Measurements from ENCODE around the gene PTPN4.

The PTPN4 gene

DNA sequence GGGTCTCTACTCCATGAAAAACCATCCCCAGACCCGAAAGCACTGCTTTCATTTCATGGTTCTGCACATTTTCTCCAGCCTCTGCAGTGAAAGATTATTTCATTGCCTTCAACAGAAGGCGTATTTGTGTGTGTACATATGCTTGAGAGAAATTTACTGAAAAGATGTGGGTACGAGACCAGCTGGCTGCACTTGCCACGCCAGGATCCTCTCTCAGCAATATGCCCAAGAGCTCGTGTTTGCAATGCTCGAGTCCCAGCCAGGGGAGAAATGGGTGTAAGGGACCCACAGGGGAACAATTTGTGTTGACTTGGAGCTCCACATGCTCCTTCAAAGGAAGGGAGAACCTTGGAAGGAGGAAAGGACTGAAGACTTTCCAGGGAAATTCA lies 43.4 kb upstream of the PTPN4 start:
- TF ChIP-seq, protein P1, sequence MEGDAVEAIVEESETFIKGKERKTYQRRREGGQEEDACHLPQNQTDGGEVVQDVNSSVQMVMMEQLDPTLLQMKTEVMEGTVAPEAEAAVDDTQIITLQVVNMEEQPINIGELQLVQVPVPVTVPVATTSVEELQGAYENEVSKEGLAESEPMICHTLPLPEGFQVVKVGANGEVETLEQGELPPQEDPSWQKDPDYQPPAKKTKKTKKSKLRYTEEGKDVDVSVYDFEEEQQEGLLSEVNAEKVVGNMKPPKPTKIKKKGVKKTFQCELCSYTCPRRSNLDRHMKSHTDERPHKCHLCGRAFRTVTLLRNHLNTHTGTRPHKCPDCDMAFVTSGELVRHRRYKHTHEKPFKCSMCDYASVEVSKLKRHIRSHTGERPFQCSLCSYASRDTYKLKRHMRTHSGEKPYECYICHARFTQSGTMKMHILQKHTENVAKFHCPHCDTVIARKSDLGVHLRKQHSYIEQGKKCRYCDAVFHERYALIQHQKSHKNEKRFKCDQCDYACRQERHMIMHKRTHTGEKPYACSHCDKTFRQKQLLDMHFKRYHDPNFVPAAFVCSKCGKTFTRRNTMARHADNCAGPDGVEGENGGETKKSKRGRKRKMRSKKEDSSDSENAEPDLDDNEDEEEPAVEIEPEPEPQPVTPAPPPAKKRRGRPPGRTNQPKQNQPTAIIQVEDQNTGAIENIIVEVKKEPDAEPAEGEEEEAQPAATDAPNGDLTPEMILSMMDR (IDR thresholded peaks at IDR 0.05; ENCODE audit: control insufficient read depth, extremely low read depth, insufficient read depth), result no peak
- no peak overlapping the region for H3K4me3 ChIP-seq (ENCODE audit: low read depth, low read length)
- DNase-seq (ENCODE audit: low read depth), result no peak

DNA sequence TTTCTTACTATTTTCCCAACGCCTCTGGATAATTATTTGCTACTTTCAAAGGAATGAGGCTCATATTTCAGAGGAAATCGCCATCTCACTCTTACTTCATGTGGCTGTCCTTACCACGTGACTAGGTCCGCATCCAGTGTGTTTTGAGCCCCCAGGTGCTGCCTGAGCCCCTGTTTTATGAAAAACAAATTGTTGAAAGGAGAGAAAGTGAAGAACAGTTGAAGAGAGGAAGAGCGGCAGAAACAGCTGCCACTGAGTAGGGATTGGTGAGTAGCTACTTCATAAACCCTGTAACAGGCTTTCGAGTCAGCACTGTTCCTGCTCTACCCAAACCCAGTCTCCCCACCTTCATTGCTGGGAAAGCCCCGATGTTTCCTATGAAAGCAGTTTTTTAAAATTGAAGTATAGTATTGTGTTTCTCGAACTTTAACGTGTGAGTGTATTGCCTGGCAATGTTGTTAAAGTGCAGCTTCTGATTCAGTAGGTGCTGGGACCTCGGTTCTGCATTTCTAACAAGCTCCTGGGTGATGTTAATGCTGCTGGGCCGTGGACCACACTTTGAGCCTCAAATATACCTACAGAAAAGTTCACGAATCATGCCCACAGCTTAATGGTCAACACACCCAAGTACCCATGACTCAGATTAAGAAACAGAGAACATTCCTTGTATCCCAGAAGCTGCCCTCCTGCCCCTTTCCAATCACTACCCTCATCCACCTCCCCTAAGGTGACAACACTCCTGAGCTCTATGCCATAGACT lies 41.0 kb upstream of the PTPN4 start:
- no peak overlapping the region for H3K4me3 ChIP-seq (ENCODE audit: low read depth, low read length)
- no peak for DNase-seq (ENCODE audit: low read depth)
- TF ChIP-seq, protein P1 (IDR thresholded peaks at IDR 0.05; ENCODE audit: control insufficient read depth, extremely low read depth, insufficient read depth), result no peak

DNA sequence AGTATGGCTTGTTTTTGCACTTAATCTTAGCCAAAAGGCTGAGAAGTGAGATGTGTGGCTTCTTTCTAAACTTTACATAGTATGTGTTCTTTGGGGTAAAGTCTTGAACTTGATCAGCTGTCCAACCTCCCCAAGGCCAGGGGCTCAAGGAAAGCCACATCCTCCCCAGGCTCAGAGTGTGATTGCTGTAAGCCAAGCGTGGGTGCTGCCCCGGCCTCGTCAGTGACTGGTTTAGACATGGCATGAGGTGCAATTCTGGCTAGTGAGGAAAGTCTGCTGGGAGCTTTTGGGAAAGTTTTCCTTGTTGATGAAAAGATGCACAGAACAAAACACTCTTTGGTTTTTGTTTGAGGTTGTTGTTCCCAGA lies 40.5 kb upstream of the PTPN4 start:
- H3K4me3 ChIP-seq (ENCODE audit: low read depth, low read length), result no peak overlapping the region
- TF ChIP-seq, protein P1 (IDR thresholded peaks at IDR 0.05; ENCODE audit: control insufficient read depth, extremely low read depth, insufficient read depth), result no peak
- no peak for DNase-seq (ENCODE audit: low read depth)

DNA sequence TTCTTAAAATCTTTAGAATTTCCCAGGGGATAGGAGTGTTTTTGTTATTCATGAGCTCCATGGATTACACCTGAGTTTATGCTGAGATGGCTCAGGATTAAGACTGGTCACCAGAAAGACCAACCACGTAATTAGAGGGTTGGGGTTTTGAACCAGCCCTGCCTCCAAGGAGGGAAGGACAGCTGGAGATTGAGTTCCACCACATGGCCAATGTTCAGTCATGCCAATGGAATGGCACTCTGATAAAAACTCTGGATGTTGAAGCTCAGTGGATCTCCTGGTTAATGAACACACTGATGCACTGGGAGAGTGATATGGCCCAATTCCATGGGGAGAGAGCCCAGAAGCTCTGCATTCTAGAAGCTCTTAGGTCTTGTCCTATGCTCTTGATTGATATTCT lies 38.7 kb upstream of the PTPN4 start:
- no peak for DNase-seq (ENCODE audit: low read depth)
- TF ChIP-seq, protein P1 (IDR thresholded peaks at IDR 0.05; ENCODE audit: control insufficient read depth, extremely low read depth, insufficient read depth), result no peak

DNA sequence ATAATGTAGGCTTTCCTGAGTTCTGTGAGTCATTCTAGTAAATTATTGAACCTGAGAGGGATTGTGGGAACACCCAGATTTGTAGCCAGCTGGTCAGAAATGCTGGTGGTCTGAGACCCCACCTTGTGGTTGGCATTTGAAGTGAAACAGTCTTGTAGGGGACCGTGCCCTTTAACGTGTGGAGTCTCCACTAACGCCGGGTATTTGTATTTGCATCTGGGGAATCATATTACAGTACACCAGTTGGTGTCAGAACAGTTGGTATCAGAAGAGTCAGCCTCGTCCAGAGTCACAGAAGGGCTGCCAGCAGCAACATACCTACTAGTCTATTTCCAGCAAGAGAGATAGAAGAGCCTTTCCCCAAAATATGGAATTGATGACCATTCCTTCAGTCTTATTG lies 38.3 kb upstream of the PTPN4 start:
- DNase-seq (ENCODE audit: low read depth), result no peak
- no peak overlapping the region for H3K4me3 ChIP-seq (ENCODE audit: low read depth, low read length)
- TF ChIP-seq, protein P1 (IDR thresholded peaks at IDR 0.05; ENCODE audit: control insufficient read depth, extremely low read depth, insufficient read depth), result no peak

More for the DNA sequence above, 38.7 kb upstream of the PTPN4 start:
- no peak overlapping the region for H3K4me3 ChIP-seq (ENCODE audit: low read depth, low read length)

DNA sequence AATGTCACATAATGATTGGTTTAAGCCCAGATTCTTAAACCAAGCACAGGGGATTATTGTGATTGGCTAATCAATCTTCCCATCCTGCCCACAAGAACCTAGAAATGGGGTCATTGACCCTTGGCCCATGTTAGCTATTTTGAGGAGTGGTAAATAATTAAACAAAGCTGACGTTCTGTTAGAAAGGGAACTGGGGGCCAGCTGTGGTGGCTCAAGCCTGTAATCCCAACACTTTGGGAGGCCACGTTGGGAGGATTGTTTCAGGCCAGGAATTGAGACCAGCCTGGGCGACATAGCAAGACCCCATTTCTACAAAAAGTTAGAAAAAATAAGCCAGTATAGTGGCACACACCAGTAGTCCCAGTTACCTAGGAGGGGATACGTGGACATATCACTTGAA lies 37.8 kb upstream of the PTPN4 start:
- DNase-seq (ENCODE audit: low read depth), result no peak
- TF ChIP-seq, protein P1 (IDR thresholded peaks at IDR 0.05; ENCODE audit: control insufficient read depth, extremely low read depth, insufficient read depth), result no peak

DNA sequence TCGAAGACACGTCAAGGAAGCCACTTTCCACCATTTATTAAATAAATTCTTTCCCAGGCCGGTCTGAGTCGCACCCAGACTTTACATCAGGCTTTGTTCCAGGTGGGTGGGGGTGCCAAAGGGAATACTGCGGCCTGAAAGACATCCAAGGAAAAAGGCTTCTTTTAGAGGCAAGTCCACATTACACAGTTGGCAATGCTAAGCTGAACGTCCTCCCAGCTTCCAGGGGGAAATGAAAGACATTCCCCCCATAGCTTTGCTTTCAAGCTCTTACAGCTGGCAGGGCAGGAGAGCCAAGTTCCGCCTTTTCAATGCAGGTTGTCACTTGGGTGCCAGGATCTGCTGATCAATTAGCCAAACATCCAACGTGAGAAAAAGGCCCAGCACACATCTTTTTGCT lies 36.5 kb upstream of the PTPN4 start:
- no peak overlapping the region for H3K4me3 ChIP-seq (ENCODE audit: low read depth, low read length)
- TF ChIP-seq, protein P1 (IDR thresholded peaks at IDR 0.05; ENCODE audit: control insufficient read depth, extremely low read depth, insufficient read depth), result no peak
- DNase-seq (ENCODE audit: low read depth), result no peak

More for the DNA sequence above, 37.8 kb upstream of the PTPN4 start:
- H3K4me3 ChIP-seq (ENCODE audit: low read depth, low read length), result no peak overlapping the region

All from LNCaP clone FGC (cell line).